ENCODE results near the gene SPECC1. TPM values are rescaled to one million over a fixed set of nuclear protein-coding genes. Genes with fewer than 3 reads are reported as not detected.

Gene SPECC1
- polyA plus RNA-seq, 1 of the 3 experiments (the other 2 are of a cell fraction), result 11.2 TPM

DNA sequence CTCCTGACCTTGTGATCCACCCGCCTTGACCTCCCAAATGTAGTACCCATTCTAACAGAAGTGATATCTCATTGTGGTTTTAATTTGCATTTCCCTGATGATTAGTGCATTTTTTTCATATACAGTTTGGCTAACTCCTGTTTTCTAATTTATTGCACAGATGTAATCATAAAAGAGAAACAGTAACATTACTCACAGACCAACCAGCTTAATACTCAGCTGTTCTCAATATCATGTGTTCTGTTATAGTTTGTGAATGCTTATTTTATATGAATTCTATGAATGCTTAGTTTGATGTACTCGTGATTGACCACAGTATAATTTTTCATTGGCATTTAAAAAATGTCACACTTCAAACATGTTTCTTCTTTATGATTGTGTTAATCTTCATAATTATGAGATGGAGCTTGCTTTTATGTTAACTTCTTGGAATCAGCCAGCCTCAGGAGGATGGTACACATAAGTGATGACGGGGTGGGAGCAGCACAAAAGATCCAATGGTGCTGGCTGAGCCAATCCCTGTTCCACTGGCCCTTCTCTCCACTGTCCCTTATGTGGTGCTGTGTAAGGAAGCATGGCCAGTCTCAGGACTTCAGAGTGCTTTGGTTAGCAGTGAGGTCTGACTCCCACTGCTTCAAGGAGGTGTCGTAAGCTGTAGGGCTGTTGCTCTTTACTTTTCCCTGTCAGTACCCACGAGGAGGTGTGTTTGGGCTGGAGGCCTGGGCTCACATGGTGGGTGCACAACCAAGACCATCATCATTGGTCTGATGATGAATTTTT is 191.0 kb downstream of the SPECC1 start (continued):
- TF ChIP-seq, protein P1, sequence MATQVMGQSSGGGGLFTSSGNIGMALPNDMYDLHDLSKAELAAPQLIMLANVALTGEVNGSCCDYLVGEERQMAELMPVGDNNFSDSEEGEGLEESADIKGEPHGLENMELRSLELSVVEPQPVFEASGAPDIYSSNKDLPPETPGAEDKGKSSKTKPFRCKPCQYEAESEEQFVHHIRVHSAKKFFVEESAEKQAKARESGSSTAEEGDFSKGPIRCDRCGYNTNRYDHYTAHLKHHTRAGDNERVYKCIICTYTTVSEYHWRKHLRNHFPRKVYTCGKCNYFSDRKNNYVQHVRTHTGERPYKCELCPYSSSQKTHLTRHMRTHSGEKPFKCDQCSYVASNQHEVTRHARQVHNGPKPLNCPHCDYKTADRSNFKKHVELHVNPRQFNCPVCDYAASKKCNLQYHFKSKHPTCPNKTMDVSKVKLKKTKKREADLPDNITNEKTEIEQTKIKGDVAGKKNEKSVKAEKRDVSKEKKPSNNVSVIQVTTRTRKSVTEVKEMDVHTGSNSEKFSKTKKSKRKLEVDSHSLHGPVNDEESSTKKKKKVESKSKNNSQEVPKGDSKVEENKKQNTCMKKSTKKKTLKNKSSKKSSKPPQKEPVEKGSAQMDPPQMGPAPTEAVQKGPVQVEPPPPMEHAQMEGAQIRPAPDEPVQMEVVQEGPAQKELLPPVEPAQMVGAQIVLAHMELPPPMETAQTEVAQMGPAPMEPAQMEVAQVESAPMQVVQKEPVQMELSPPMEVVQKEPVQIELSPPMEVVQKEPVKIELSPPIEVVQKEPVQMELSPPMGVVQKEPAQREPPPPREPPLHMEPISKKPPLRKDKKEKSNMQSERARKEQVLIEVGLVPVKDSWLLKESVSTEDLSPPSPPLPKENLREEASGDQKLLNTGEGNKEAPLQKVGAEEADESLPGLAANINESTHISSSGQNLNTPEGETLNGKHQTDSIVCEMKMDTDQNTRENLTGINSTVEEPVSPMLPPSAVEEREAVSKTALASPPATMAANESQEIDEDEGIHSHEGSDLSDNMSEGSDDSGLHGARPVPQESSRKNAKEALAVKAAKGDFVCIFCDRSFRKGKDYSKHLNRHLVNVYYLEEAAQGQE (IDR thresholded peaks at IDR 0.05; ENCODE audit: low read depth, low read length), result no peak
- no peak for TF ChIP-seq POLR2AphosphoS5 (IDR thresholded peaks at IDR 0.05; ENCODE audit: low read depth, low read length)
- no peak for TF ChIP-seq MEF2A (IDR thresholded peaks at IDR 0.05; ENCODE audit: borderline replicate concordance, low read depth)
- TF ChIP-seq TEAD4 (IDR thresholded peaks at IDR 0.05; ENCODE audit: borderline replicate concordance, insufficient read depth), result no peak

DNA sequence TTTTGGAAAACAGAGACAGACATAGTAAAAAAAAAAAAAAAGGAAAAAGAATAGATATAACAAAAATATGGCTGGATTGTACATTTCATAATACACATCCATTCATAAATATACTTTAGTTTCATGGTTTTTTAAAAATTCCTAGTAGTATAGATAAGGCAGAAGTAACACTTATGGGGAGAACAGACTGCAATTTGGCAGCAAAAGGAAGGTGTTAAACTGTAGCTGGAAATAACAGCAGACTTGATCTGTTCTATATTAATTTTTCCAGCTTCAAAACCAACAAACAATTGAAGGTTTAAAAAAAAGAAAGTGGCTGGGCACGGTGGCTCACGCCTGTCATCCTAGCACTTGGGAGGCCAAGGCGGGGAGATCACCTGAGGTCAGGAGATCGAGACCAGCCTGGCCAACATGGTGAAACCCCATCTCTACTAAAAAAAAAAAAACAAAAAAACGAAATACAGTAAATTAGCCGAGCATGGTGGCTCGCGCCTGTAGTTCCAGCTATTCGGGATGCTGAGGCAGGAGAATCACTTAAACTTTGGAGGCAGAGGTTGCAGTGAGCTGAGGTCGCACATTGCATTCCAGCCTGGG is 191.8 kb downstream of the SPECC1 start:
- H3K27me3 ChIP-seq (ENCODE audit: insufficient read depth), result no peaks in the 10 kb centered on the region
- WGBS (ENCODE audit: low lambda C conversion rate), result 88% methylated on average over 10 of the region's 10 CpGs
- CTCF ChIA-PET, result interaction anchor here (1.3 kb wide), 1 partner anchor 13 kb away, joined by 4 read pairs; no protein-coding TSS in a partner anchor
- H2AFZ ChIP-seq (ENCODE audit: low read depth), result no peak overlapping the region
- no peak overlapping the region for H3K9ac ChIP-seq
- no peak overlapping the region for H3K27ac ChIP-seq (ENCODE audit: low read depth in 2 of 2, low read length in 1 of 2)
- H4K20me1 ChIP-seq (ENCODE audit: insufficient read depth), result no peaks in the 10 kb centered on the region
- peaks cover 4% of the 10 kb centered on the region; the same call in 1 of the 2 replicates for H3K79me2 ChIP-seq (ENCODE audit: insufficient read depth)
- H3K4me1 ChIP-seq (ENCODE audit: control insufficient read depth in 1 of 2, insufficient read depth in 2 of 2, low read depth in 1 of 2, low read length in 1 of 2), result no peaks in the 10 kb centered on the region
- no peak overlapping the region for H3K4me3 ChIP-seq (ENCODE audit: low read depth in 2 of 2, low read length in 1 of 2)
- H3K36me3 ChIP-seq (replicated peaks in 1 of 2; ENCODE audit: control insufficient read depth in 1 of 2, insufficient read depth in 2 of 2, low read length in 1 of 2), result no peaks in the 10 kb centered on the region
- TF ChIP-seq NRF1 (IDR thresholded peaks at IDR 0.05; ENCODE audit: low read depth, low read length) (no peak), TCF12 (IDR thresholded peaks at IDR 0.05) (no peak), GABPA (IDR thresholded peaks at IDR 0.05; ENCODE audit: low read depth) (no peak), JUND (IDR thresholded peaks at IDR 0.05) (no peak), TEAD4 (IDR thresholded peaks at IDR 0.05; ENCODE audit: borderline replicate concordance, insufficient read depth) (no peak), YY1 (IDR thresholded peaks at IDR 0.05; ENCODE audit: low read depth) (no peak)
- TF ChIP-seq, protein P2, sequence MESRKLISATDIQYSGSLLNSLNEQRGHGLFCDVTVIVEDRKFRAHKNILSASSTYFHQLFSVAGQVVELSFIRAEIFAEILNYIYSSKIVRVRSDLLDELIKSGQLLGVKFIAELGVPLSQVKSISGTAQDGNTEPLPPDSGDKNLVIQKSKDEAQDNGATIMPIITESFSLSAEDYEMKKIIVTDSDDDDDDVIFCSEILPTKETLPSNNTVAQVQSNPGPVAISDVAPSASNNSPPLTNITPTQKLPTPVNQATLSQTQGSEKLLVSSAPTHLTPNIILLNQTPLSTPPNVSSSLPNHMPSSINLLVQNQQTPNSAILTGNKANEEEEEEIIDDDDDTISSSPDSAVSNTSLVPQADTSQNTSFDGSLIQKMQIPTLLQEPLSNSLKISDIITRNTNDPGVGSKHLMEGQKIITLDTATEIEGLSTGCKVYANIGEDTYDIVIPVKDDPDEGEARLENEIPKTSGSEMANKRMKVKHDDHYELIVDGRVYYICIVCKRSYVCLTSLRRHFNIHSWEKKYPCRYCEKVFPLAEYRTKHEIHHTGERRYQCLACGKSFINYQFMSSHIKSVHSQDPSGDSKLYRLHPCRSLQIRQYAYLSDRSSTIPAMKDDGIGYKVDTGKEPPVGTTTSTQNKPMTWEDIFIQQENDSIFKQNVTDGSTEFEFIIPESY (IDR thresholded peaks at IDR 0.05; ENCODE audit: borderline replicate concordance, low read depth), result no peak
- TF ChIP-seq, protein P1 (IDR thresholded peaks at IDR 0.05; ENCODE audit: low read depth, low read length), result no peak
- TF ChIP-seq, protein P3, sequence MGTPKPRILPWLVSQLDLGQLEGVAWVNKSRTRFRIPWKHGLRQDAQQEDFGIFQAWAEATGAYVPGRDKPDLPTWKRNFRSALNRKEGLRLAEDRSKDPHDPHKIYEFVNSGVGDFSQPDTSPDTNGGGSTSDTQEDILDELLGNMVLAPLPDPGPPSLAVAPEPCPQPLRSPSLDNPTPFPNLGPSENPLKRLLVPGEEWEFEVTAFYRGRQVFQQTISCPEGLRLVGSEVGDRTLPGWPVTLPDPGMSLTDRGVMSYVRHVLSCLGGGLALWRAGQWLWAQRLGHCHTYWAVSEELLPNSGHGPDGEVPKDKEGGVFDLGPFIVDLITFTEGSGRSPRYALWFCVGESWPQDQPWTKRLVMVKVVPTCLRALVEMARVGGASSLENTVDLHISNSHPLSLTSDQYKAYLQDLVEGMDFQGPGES (IDR thresholded peaks at IDR 0.05; ENCODE audit: low read depth, low read length), result no peak
- H3F3A ChIP-seq (replicated peaks; ENCODE audit: insufficient read depth), result peaks cover 7% of the 10 kb centered on the region
- POLR2A ChIA-PET, result no interaction called here
- no peak overlapping the region for H3K4me2 ChIP-seq
- peaks cover 6% of the 10 kb centered on the region; the same call in 1 of the 2 replicates for H3K9me3 ChIP-seq
- DNase-seq, result no peak
- H3K9me2 ChIP-seq, result no peaks in the 10 kb centered on the region
